ENCODE data around the gene SSUH2.

Gene SSUH2

GRCh38 chr3:8573342-8573926 lies 71.2 kb downstream of the SSUH2 start:
- Histone ChIP-seq H3K27ac (ENCODE audit: low read length) (no peak overlapping the region), H3K4me1 (ENCODE audit: insufficient read depth, low read length) (no peaks in the 10 kb centered on the region), H3K9me3 (ENCODE audit: insufficient read depth, low read depth, low read length) (no peaks in the 10 kb centered on the region), H3K36me3 (ENCODE audit: insufficient read depth, low read depth, low read length) (peaks cover 23% of the 10 kb centered on the region), H3K27me3 (ENCODE audit: insufficient read depth, low read length) (no peaks in the 10 kb centered on the region), H3K4me3 (ENCODE audit: low read length) (no peak overlapping the region), H3K9ac (ENCODE audit: low read depth, low read length) (no peak overlapping the region)

GRCh38 chr3:8571256-8571655 lies 73.3 kb downstream of the SSUH2 start:
- H3K9ac ChIP-seq (ENCODE audit: low read depth, low read length): no peak overlapping the region
- H3K4me3 ChIP-seq (ENCODE audit: low read length): no peak overlapping the region
- no peaks in the 10 kb centered on the region for H3K9me3 ChIP-seq (ENCODE audit: insufficient read depth, low read depth, low read length)
- no peaks in the 10 kb centered on the region for H3K4me1 ChIP-seq (ENCODE audit: insufficient read depth, low read length)
- H3K27me3 ChIP-seq (ENCODE audit: insufficient read depth, low read length): no peaks in the 10 kb centered on the region
- H3K36me3 ChIP-seq (ENCODE audit: insufficient read depth, low read depth, low read length): peaks cover 38% of the 10 kb centered on the region
- no peak overlapping the region for H3K27ac ChIP-seq (ENCODE audit: low read length)

All from iPS-20b (cell line).